K562 (cell line): ENCODE data around the gene OLFML3. TPM values are rescaled to one million over a fixed set of nuclear protein-coding genes. Genes with fewer than 3 reads are reported as not detected.

Source experiments
- CHCHD3 ChIP-seq: fragments of 250-450 bp; sonication (Bioruptor Pico); IDR thresholded peaks from 2 replicates; pipeline ENCODE4 v2.1.2; 2022; ENCODE audit warnings: mild to moderate bottlenecking
- GABPB2 ChIP-seq: fragments of 250-450 bp; sonication (Bioruptor Pico); conservative IDR thresholded peaks from 2 replicates; pipeline ENCODE4 v1.5.1; 2021; ENCODE audit warnings: mild to moderate bottlenecking
- HDAC8 ChIP-seq: fragments of 450-650 bp; IDR thresholded peaks from 2 replicates; pipeline ENCODE4 v1.6.1; 2016; ENCODE audit warnings: mild to moderate bottlenecking, missing genetic modification characterization, moderate library complexity, missing compliant biosample characterization
- HNRNPK ChIP-seq: fragments of 200-400 bp; formaldehyde crosslinking; IDR thresholded peaks from one replicate; pipeline ENCODE4 v1.6.1; 2018; ENCODE audit warnings: mild to moderate bottlenecking, low read depth, low read length; ENCODE audit not compliant: poor library complexity, severe bottlenecking
- NCOA1 ChIP-seq: fragments of 450-650 bp; IDR thresholded peaks from 2 replicates; pipeline ENCODE4 v1.6.1; 2016; ENCODE audit warnings: low read depth
- NFXL1 ChIP-seq: fragments of 450-650 bp; formaldehyde crosslinking; IDR thresholded peaks from 2 replicates; pipeline ENCODE4 v1.4.0; 2021; ENCODE audit warnings: mild to moderate bottlenecking
- PHF8 ChIP-seq: fragments of 200-600 bp; sonication (generic); IDR thresholded peaks from 2 replicates; pipeline ENCODE4 v1.6.1; 2012; ENCODE audit warnings: mixed run types, mild to moderate bottlenecking, inconsistent platforms, low read length, moderate library complexity, borderline replicate concordance
- POLR2AphosphoS2 ChIP-seq: IDR thresholded peaks from 2 replicates; pipeline ENCODE4 v1.6.1; 2012; ENCODE audit warnings: low read length, improper control_type of control experiment
- PRMT5 ChIP-seq: sonication (generic); formaldehyde crosslinking; IDR thresholded peaks from 2 replicates; pipeline ENCODE4 v1.5.0; 2020; ENCODE audit warnings: missing genetic modification reagents
- RBM39 ChIP-seq: fragments of 200-400 bp; formaldehyde crosslinking; optimal IDR thresholded peaks from 2 replicates; pipeline ENCODE3; 2018; ENCODE audit warnings: low read depth, low read length
- RCOR1 ChIP-seq, 2 experiments: IDR thresholded peaks; 2 replicates each; pipeline ENCODE4 v1.6.1; 2012; ENCODE audit warnings: low read depth in 2 of 2, low read length in 2 of 2, borderline replicate concordance in 1 of 2, improper control_type of control experiment in 1 of 2
- RFX5 ChIP-seq: IDR thresholded peaks from 2 replicates; pipeline ENCODE4 v1.6.1; 2011; ENCODE audit warnings: low read depth, mild to moderate bottlenecking, improper control_type of control experiment, low read length
- TBP ChIP-seq: optimal IDR thresholded peaks from 2 replicates; pipeline ENCODE3; 2011; ENCODE audit warnings: low read depth, low read length, improper control_type of control experiment
- ZNF133 ChIP-seq: fragments of 250-450 bp; sonication (Bioruptor Pico); IDR thresholded peaks from 2 replicates; pipeline ENCODE4 v1.4.0; 2020; ENCODE audit warnings: mild to moderate bottlenecking
- polyA plus RNA-seq, 8 experiments: library from polyadenylated mRNA; depleted of rRNA in 4 of 8; stranded (reverse) in 5 of 8; unstranded in 3 of 8; fragments of >200 nt; fragmentation: Nextera tagmentation in 2 of 8; fragmentation: Illumina TruSeq in 1 of 8; extraction: Ambion mirVana in 2 of 8; extraction: Trizol in 1 of 8; gene quantifications; 2 replicates each; pipeline versions ENCODE4 v1.2.1 to v1.2.3, GENCODE V29; 2011 to 2014; ENCODE audit warnings: inconsistent platforms in 1 of 8, missing spikeins in 1 of 8
- total RNA-seq, 7 experiments: library from RNA; depleted of rRNA in 6 of 7; stranded (reverse); fragments of >200 nt in 6 of 7; fragmentation: Illumina TruSeq in 2 of 7; extraction: Trizol in 2 of 7; gene quantifications; 2 replicates each; pipeline versions ENCODE4 v1.2.1 to v1.2.3, GENCODE V29; 2011 to 2021; ENCODE audit warnings: low replicate concordance in 1 of 7
- TF ChIP-seq, protein P1 (sequence below): fragments of 250-450 bp; sonication (Bioruptor Pico); IDR thresholded peaks from 2 replicates; pipeline ENCODE4 v1.5.0; 2020; ENCODE audit warnings: mild to moderate bottlenecking, borderline replicate concordance
- TF ChIP-seq, protein P2 (sequence below): fragments of 250-450 bp; sonication (Bioruptor Pico); IDR thresholded peaks from 2 replicates; pipeline ENCODE4 v1.4.0; 2020
- TF ChIP-seq, protein P3 (sequence below): fragments of 150-350 bp; conservative IDR thresholded peaks from 2 replicates; pipeline ENCODE4 v1.6.1; 2014; ENCODE audit warnings: low read length

Gene OLFML3
- total and polyA plus RNA-seq, 9 of the 15 experiments (the other 6 are each of a cell fraction or from before 2014, with no cell fraction given): 0.07 to 0.13 (median 0.07) TPM; not detected in 6

DNA sequence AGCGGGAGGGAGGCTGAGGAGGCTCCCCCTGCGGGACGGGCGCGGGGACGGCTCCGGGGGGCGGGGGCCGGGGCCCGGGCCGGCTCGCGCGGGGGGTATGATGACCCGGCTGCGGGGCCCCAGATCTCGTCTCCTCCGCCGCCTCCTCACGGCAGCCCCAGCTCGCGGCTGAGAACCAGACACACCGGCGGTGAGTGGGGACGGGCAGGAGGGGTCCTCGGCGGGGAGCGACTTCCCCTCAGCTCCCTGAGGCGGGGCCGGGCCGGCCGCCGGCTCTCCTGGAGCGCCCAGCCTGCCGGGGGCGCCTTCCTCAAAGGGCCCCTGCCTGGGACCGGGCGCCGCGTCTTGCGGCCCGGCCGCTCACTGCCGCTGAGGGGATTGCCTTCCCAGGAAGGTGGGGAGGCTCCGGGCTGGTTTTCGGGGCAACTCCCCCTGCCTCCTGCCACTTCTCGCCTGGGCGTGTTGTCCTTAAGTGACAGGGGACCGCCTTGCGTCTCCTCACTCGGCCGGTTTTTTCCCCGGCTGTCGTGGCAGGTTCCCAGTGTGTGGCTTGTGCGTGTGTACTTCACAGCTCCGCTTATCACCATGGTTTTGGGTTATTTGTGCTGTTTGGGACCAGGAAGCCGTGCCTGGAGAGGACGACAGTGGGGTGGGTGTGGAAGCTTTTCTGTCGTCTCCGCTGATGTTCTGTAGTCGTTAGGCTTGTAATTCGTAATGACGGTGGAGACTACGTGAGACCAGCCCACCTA lies 49.4 kb upstream of the OLFML3 start (continued):
- TF ChIP-seq, protein P1, sequence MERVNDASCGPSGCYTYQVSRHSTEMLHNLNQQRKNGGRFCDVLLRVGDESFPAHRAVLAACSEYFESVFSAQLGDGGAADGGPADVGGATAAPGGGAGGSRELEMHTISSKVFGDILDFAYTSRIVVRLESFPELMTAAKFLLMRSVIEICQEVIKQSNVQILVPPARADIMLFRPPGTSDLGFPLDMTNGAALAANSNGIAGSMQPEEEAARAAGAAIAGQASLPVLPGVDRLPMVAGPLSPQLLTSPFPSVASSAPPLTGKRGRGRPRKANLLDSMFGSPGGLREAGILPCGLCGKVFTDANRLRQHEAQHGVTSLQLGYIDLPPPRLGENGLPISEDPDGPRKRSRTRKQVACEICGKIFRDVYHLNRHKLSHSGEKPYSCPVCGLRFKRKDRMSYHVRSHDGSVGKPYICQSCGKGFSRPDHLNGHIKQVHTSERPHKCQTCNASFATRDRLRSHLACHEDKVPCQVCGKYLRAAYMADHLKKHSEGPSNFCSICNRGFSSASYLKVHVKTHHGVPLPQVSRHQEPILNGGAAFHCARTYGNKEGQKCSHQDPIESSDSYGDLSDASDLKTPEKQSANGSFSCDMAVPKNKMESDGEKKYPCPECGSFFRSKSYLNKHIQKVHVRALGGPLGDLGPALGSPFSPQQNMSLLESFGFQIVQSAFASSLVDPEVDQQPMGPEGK (CRISPR knock-in tag): no peak
- TF ChIP-seq GABPB2 (CRISPR knock-in tag) (no peak), PHF8 (peak; percentile 48; the same call in 1 of the 2 replicates), CHCHD3 (CRISPR knock-in tag) (no peak), TBP (peak; percentile 0), PRMT5 (CRISPR knock-in tag) (no peak), NFXL1 (CRISPR knock-in tag) (no peak), NCOA1 (0 out of 2 replicates have a peak, but pooled peaks have one; percentile 24), ZNF133 (CRISPR knock-in tag) (peak; percentile 61; the same call in 1 of the 2 replicates), HNRNPK (no peak), HDAC8 (tag) (no peak), RFX5 (no peak), RBM39 (no peak), RCOR1 (IDR thresholded peaks at IDR 0.05; ENCODE audit: borderline replicate concordance in 1 of 2, low read depth in 2 of 2, low read length in 2 of 2) (peak in 1 of 2 experiments; percentile 43; a peak in 1 of 4 replicates), POLR2AphosphoS2 (no peak)
- TF ChIP-seq, protein P2, sequence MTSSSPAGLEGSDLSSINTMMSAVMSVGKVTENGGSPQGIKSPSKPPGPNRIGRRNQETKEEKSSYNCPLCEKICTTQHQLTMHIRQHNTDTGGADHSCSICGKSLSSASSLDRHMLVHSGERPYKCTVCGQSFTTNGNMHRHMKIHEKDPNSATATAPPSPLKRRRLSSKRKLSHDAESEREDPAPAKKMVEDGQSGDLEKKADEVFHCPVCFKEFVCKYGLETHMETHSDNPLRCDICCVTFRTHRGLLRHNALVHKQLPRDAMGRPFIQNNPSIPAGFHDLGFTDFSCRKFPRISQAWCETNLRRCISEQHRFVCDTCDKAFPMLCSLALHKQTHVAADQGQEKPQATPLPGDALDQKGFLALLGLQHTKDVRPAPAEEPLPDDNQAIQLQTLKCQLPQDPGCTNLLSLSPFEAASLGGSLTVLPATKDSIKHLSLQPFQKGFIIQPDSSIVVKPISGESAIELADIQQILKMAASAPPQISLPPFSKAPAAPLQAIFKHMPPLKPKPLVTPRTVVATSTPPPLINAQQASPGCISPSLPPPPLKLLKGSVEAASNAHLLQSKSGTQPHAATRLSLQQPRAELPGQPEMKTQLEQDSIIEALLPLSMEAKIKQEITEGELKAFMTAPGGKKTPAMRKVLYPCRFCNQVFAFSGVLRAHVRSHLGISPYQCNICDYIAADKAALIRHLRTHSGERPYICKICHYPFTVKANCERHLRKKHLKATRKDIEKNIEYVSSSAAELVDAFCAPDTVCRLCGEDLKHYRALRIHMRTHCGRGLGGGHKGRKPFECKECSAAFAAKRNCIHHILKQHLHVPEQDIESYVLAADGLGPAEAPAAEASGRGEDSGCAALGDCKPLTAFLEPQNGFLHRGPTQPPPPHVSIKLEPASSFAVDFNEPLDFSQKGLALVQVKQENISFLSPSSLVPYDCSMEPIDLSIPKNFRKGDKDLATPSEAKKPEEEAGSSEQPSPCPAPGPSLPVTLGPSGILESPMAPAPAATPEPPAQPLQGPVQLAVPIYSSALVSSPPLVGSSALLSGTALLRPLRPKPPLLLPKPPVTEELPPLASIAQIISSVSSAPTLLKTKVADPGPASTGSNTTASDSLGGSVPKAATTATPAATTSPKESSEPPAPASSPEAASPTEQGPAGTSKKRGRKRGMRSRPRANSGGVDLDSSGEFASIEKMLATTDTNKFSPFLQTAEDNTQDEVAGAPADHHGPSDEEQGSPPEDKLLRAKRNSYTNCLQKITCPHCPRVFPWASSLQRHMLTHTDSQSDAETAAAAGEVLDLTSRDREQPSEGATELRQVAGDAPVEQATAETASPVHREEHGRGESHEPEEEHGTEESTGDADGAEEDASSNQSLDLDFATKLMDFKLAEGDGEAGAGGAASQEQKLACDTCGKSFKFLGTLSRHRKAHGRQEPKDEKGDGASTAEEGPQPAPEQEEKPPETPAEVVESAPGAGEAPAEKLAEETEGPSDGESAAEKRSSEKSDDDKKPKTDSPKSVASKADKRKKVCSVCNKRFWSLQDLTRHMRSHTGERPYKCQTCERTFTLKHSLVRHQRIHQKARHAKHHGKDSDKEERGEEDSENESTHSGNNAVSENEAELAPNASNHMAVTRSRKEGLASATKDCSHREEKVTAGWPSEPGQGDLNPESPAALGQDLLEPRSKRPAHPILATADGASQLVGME (CRISPR knock-in tag): peak; percentile 90
- TF ChIP-seq, protein P3, sequence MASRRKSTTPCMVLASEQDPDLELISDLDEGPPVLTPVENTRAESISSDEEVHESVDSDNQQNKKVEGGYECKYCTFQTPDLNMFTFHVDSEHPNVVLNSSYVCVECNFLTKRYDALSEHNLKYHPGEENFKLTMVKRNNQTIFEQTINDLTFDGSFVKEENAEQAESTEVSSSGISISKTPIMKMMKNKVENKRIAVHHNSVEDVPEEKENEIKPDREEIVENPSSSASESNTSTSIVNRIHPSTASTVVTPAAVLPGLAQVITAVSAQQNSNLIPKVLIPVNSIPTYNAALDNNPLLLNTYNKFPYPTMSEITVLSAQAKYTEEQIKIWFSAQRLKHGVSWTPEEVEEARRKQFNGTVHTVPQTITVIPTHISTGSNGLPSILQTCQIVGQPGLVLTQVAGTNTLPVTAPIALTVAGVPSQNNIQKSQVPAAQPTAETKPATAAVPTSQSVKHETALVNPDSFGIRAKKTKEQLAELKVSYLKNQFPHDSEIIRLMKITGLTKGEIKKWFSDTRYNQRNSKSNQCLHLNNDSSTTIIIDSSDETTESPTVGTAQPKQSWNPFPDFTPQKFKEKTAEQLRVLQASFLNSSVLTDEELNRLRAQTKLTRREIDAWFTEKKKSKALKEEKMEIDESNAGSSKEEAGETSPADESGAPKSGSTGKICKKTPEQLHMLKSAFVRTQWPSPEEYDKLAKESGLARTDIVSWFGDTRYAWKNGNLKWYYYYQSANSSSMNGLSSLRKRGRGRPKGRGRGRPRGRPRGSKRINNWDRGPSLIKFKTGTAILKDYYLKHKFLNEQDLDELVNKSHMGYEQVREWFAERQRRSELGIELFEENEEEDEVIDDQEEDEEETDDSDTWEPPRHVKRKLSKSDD: no peak
